GM12891 (cell line): ENCODE data around the gene SEC14L3.

Experiments
- DNase-seq: peaks from one replicate; pipeline ENCODE4 v3.0.0; 2011; ENCODE audit warnings: low spot score; ENCODE audit not compliant: insufficient read length
- FAIRE-seq: peaks from 2 replicates; lab custom pipeline; 2011; peaks lifted over from hg19 to GRCh38; lab: Jason Lieb, UNC
- PAX5 ChIP-seq: IDR thresholded peaks from 2 replicates; pipeline ENCODE4 v1.6.1; 2011; ENCODE audit warnings: low read length, moderate library complexity, mild to moderate bottlenecking; ENCODE audit not compliant: insufficient read depth, severe bottlenecking
- POLR2A ChIP-seq: IDR thresholded peaks from 2 replicates; pipeline ENCODE4 v1.6.1; 2011; ENCODE audit warnings: low read depth, low read length, control low read depth
- POLR2AphosphoS5 ChIP-seq: IDR thresholded peaks from 2 replicates; pipeline ENCODE4 v1.6.1; 2011; ENCODE audit warnings: low read depth, low read length, control low read depth
- POU2F2 ChIP-seq: IDR thresholded peaks from 2 replicates; pipeline ENCODE4 v1.6.1; 2011; ENCODE audit warnings: low read depth, mild to moderate bottlenecking, control low read depth, low read length, moderate library complexity
- SPI1 ChIP-seq: IDR thresholded peaks from 2 replicates; pipeline ENCODE4 v1.6.1; 2011; ENCODE audit warnings: low read depth, low read length, control low read depth
- TAF1 ChIP-seq: IDR thresholded peaks from 2 replicates; pipeline ENCODE4 v1.6.1; 2011; ENCODE audit warnings: low read depth, low read length, control low read depth

The SEC14L3 gene

DNA sequence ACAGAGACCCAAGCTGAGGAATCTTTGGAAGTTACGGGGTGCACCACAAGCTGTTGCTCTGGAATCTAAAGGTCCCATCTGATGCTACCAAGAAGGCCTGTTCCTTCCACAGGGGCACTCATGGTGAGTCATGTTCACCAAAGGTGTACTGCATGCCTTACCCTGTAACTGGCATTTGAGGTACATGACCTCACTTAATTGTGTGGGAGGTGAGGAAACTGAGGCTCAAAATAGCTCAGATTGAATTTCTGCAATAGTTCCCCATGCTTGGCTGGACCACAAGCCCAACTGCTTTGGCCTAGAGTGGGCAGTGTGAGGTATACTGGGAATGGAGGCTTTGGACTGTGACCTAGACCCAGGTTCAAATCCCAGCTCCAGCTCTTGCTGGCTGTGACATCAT lies 38.0 kb downstream of the SEC14L3 start:
- DNase-seq, result no peak
- no peak for FAIRE-seq
- no peak for TF ChIP-seq SPI1
- TF ChIP-seq TAF1, result no peak
- no peak for TF ChIP-seq POU2F2
- no peak for TF ChIP-seq POLR2A
- TF ChIP-seq PAX5, result no peak
- TF ChIP-seq POLR2AphosphoS5, result no peak

DNA sequence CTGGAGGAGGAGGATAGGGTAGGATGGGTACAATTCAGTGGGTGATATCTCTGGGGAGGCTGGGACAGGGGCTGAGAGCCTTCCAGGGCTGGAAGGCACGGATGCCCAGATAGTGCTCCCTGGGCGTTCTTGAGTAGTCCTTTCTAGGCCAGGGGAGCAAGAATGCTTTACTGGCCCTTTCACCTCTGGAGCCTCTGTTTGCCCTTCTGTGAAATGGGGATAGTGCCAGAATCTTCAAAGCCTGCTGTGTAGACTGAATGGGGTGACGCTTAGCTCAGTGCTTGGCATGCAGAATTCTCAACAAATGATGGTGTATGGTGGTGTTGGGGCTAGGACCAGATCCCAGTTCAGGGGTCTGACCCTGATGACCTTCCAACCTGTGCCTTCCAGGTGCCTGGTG lies 38.6 kb downstream of the SEC14L3 start:
- FAIRE-seq (no peak), DNase-seq (no peak)
- TF ChIP-seq PAX5, result no peak
- TF ChIP-seq POLR2AphosphoS5, result no peak
- no peak for TF ChIP-seq SPI1
- TF ChIP-seq TAF1, result no peak
- TF ChIP-seq POLR2A, result no peak
- TF ChIP-seq POU2F2, result no peak

DNA sequence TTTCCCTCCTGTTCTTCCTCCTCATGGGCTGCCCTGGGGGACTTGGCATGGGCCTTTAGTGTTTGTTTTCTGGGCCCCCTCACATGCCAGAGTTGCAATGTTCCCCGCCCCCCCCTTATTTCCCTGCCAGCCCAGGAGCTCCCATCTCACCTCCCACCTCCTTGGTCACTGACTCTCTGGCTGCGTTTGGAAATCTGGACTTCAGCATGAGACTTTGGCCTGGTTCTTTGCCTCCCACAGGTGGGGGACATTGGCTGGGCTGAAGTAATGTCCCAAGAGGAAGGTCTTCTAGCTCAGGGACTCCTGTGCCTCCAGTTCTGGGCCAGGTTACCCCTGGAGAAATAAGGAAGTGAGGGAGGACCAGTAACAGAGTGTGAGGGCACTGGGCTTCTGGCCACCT lies 39.3 kb downstream of the SEC14L3 start:
- DNase-seq (no peak), FAIRE-seq (no peak)
- no peak for TF ChIP-seq POLR2AphosphoS5
- TF ChIP-seq SPI1, result no peak
- no peak for TF ChIP-seq PAX5
- no peak for TF ChIP-seq POU2F2
- TF ChIP-seq POLR2A, result no peak
- TF ChIP-seq TAF1, result no peak

DNA sequence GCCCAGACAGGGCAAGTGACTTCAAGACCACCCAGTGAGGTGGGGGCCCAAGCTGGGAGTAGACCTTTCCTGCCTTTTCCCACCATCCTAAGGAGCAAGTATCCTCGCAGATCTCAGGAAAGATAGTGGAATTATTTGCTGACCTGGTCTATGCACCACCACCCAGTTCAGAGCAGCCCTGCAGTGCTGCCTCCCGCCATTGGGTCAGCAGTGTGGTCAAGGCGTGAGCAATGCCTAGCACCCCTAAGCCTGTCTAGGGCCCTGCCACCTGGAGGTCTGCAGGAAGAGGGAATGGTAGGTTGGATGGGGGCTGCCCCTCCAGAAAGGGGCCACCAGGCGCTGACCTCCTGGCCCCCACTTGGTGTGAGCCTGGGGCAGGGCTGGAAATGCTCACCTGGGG lies 39.7 kb downstream of the SEC14L3 start:
- TF ChIP-seq POLR2A (no peak), PAX5 (no peak), TAF1 (no peak), SPI1 (no peak), POLR2AphosphoS5 (no peak), POU2F2 (no peak)
- FAIRE-seq (no peak), DNase-seq (no peak)

DNA sequence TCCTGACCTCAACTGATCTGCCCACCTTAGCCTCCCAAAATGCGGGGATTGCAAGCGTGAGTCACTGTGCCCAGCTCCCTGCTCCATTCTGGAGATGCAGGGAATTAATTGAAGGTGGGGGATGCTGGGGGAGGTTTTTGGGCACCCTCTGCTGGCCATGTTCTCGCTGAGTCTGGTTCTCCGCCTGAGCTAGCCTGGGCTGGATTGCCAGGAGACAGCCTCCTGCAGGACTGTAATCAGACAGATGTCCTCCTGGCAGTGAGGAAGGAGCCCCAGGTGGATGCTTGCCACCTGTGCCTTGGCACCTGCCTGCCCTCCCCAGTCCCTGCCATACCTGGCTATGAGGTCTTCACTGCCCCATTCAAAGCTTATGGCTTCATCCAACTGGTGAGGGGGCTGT lies 40.9 kb downstream of the SEC14L3 start:
- TF ChIP-seq TAF1 (no peak), SPI1 (no peak), POLR2A (no peak), PAX5 (no peak), POU2F2 (no peak)
- DNase-seq (no peak), FAIRE-seq (no peak)

DNA sequence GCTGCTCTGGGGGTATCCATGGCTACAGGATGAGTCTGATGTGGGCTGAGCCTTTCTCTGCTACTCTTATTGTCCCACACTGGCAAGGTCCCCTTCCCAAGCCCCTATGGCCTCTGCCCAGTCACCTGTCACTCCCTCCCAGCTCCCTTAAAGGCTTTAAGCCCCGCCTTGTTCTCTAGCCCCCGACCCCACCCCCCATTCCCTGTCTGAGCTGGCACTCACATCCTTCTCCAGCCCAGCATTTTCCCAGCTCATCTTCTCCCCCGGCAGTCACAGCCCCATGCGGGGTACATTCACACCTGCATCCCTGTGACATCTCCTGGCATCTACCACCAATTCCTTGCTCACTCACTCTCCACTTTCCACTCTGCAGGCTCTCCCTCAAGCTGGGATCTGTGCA lies 41.9 kb downstream of the SEC14L3 start:
- DNase-seq, result no peak
- no peak for TF ChIP-seq POLR2AphosphoS5
- no peak for TF ChIP-seq TAF1
- TF ChIP-seq POLR2A, result no peak
- no peak for TF ChIP-seq PAX5
- no peak for TF ChIP-seq POU2F2
- TF ChIP-seq SPI1, result no peak
- FAIRE-seq, result no peak

DNA sequence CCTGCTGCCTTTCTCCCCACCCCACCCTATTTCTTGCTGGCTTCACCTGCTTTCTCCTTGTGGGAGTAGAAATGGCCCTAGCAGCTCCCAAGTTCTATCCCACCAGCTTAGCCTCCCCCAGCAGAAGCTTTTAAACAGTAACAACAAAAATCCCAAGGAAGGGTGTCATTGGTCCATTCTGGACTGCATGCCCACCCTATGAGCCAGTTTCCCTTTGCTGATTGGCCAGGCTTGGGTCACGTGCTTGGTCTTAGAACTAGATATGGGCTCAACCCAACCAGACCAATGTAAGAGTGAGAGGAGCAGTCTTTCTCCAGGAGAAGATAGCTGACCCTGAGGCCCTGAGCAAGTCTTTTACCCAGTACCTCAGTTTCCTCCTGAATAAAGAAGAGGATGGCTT lies 43.9 kb downstream of the SEC14L3 start:
- FAIRE-seq (no peak), DNase-seq (no peak)
- TF ChIP-seq SPI1, result no peak
- TF ChIP-seq TAF1, result no peak
- TF ChIP-seq POU2F2, result no peak
- no peak for TF ChIP-seq POLR2AphosphoS5
- TF ChIP-seq PAX5, result no peak
- no peak for TF ChIP-seq POLR2A

DNA sequence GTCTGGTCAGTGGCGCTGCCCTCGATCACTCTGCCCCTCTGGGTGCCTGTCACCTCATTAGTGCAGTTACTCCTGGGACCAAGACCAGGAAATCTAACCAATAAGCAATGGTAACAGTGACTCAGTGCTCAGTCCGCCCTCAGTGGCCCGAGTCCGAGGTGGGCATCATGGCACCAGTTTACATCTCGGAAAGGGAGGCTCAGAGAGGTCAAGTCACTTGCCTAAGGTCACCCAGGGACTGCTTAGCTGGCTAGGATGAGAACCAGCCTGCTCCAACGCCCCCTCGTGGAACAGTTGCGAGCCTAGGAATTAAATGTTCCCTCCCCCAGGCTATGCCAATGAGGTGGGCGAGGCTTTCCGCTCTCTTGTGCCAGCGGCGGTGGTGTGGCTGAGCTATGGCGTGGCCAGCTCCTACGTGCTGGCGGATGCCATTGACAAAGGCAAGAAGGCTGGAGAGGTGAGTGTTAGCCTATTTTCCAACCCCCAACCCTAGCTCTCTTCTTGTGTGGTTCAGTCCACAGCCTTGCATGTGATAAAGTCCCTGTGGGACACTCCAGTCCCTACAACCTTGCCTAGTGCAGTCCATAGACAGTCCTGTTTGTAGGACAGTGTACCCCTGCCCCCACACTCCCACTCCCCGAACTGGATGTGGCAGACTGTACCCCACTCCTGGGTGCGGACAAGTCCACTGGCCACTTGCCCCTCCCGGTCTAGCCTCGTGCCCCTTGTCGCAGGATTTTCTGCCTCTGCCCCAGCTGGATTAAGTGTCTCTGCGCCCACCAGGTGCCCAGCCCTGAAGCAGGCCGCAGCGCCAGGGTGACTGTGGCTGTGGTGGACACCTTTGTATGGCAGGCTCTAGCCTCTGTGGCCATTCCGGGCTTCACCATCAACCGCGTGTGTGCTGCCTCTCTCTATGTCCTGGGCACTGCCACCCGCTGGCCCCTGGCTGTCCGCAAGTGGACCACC lies 45.1 kb downstream of the SEC14L3 start:
- FAIRE-seq (peak; percentile 96), DNase-seq (peak; percentile 80)
- no peak for TF ChIP-seq SPI1
- no peak for TF ChIP-seq POLR2AphosphoS5
- TF ChIP-seq POU2F2, result no peak
- TF ChIP-seq PAX5, result no peak
- no peak for TF ChIP-seq TAF1
- no peak for TF ChIP-seq POLR2A

DNA sequence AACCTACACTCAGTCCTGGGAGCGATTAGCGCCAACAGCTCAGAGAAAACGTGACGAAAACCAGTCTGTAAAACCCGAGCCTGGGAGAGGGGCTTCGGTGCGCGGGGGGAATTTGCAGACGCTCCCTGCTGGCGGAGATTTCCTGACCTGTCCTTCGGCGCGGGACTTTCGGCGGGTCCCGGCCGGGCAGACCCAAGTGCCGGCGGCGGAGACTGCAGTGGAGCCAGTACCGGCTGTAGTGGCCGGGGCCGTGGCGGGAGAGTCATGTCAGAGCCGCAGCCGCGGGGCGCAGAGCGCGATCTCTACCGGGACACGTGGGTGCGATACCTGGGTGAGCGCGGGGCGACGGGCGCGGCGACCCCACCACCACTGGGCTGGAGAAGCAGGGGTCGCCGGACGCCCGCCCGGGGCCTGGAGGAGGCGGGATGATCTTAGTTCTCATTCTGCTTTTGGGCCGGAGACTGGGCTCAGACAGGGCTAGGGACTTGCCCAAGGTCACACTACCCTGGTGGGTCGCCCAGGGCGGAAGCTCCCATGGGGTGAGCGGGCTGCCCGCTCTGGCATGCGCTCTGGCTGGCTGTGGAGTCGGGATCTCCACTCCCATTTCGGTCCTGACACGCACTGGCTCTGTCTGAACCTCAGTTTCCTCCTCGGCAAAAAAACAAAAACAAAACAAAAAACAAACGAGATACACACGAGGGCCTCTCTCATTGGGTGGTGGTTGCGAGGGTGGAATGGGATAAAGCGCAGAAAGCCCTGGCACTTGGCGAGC lies 46.0 kb downstream of the SEC14L3 start, which contains the start of gene MTFP1:
TSS of gene MTFP1 (plus strand) at position 153 of the 772 bp plus-strand sequence. CDS start at position 265, 112 bp downstream.
- DNase-seq, result peak; percentile 56
- no peak for FAIRE-seq
- TF ChIP-seq POU2F2, result 0 out of 2 replicates have a peak, but pooled peaks have one; percentile 17
- no peak for TF ChIP-seq POLR2A
- 0 out of 2 replicates have a peak, but pooled peaks have one; percentile 11 for TF ChIP-seq TAF1
- no peak for TF ChIP-seq SPI1
- no peak for TF ChIP-seq POLR2AphosphoS5
- TF ChIP-seq PAX5, result no peak

DNA sequence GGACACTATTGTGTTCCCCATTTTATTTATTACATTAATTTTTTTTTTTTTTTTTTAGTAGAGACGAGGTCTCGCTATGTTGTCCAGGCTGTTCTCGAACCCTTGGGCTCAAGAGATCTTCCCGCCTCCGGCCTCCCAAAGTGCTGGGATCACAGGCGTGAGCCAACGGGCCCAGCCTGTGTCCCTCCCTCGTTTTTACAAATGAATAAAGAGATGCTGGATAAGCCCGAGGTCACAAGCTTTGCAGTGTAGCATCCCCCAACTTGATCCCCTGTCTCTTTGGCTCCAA lies 46.5 kb downstream of the SEC14L3 start:
- TF ChIP-seq POLR2AphosphoS5 (no peak), POU2F2 (no peak), PAX5 (no peak), SPI1 (no peak), TAF1 (no peak), POLR2A (no peak)
- no peak for FAIRE-seq
- DNase-seq, result no peak
